HTERT RPE-1 (cell line): ENCODE measurements around the gene NT5DC1.
"Not testable (repeated sequence)": the region's sequence is repeated elsewhere in the genome, so short reads cannot be mapped to it uniquely, and the experiment has no call there.

Experiments used
- in situ Hi-C: fragments of 300-500 bp; cut with MboI; formaldehyde crosslinking; loops from 4 replicates; pipeline ENCODE4 v1.14.3; 2020; ENCODE audit warnings: low sequenced_read_pairs

Gene NT5DC1

DNA sequence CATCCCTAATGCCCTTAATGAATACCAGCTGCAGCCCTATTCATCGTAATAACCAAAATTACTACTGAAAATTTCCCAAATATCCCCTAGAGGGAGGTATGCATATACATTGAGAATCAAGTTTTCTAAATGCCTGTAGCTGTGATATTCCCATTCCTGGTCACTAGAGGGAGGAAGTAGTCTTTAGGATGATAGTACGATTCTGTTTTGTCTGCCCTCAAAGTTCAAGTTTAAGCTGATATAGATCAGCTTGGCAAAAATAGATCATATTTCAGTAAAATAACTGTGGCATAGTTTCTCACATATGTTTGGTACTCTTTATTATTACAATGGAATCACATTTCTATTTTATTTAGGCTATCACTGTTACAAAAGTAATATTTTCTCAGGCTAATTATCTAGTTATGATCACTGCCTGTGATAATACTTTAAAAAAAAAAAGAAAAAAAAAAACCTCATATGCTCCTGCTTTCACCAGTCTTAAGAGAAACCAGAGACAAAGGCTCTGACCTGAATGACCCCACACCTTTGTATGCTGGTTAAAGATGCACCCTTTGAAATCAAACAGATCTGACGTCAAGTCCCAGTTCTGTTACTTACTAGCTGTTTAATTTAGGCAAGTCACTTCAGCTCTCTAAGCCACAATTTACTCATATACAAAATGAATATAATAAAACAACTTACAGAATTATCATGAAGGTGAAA lies 168.1 kb downstream of the NT5DC1 start:
- in situ Hi-C loops, result no loop called here

GRCh38 chr6:116271149-116271708 lies 170.6 kb downstream of the NT5DC1 start:
- in situ Hi-C loops, result no loop called here

GRCh38 chr6:116277124-116277523 lies 176.5 kb downstream of the NT5DC1 start:
- in situ Hi-C loops, result no loop called here

GRCh38 chr6:116278481-116278829 lies 177.8 kb downstream of the NT5DC1 start:
- in situ Hi-C loops, result no loop called here

DNA sequence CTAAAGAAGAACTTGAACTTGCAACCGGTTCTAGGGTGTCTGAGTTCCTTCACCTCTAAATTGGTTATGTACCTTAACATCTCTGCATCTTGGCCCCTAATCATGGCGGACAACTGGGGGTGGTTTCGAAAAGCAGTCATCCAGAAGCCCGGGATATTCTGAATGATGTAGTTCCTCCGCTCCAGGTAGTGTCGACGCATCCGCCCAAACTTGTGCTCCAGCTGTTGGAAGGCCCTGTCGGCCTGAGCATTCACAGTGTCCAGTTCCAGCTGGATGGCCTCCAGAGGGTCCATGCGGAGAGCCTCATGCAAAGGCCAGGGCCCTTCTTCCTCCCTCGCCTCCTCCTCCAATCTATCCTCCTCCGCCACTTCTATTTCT lies 178.2 kb downstream of the NT5DC1 start:
- in situ Hi-C loops, result no loop called here

DNA sequence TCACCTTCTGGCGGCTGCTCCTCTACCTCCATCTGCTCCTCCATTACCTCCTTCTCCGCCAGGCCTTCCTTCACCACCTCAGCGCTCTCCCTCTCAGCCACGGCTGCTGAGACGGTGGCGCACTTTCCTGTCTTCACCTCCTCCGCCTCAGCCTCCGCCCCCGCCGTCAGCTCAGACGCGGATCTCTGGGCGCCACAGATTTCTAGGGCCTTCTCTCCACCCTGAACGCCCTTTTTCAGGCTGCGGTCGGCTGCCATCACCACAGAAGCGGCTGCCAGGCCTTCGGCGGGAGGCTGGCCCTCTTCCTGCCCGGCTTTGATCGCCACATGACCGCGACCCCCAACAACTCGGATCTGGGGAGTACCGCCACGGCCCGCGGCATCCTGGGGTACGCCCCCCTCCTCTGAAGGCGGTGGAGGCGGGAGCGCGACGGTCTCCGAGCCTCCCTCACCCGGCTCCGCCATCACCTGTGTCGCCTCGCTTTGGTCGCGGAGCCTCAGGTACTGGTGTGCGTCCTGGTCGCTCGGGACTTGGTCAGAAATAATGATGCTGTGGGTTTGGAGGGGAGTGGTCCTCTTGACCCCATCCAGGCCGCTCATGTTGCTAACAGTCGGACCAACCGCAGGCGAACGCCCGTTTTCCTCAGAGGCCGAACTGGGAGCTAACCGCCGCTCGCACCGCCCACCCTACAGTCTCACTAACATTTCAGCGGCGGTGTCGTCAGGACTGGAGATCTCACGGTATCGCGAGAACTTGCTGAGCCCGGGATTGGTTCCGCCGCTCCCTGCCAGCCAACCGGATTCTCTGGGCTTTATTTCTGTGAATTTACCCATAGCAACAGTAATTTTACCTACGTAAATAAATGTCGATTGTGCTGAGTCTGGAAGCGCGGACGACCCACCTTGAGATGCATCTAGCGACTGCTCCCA lies 178.8 kb downstream of the NT5DC1 start, which contains the start of gene TSPYL1:
TSPYL1 (minus strand) TSS at position 699 of the 929 bp plus-strand sequence; CDS start at position 599, 100 bp downstream.
- in situ Hi-C loops, result no loop called here

- in situ Hi-C loops, result no loop called here
Observed at GRCh38 chr6:116280161-116280932, 179.7 kb downstream of the NT5DC1 start.

- in situ Hi-C loops, result no loop called here
Observed at GRCh38 chr6:116280933-116281316, 180.3 kb downstream of the NT5DC1 start.

GRCh38 chr6:116282698-116283097 lies 182.0 kb downstream of the NT5DC1 start:
- in situ Hi-C loops, result no loop called here

DNA sequence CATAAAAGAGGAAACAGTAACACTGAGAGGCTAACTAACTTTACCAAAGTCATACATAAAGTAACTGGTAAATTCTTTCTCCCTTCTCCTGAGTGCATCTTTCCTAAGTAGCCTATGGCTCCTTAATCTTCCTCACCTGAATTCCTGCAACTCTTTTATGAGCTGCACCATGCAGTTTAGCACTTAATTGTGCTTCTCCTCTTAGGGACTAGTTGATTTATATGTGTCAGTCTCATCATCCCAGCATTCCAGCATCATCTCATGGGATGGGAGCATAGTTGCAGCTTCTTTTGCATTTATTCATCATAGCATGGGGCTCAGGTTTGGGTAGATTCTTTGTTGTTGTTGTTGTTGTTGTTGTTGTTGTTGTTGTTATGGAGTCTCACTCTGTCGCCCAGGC lies 182.5 kb downstream of the NT5DC1 start:
- in situ Hi-C loops, result no loop called here

GRCh38 chr6:116284984-116285383 lies 184.3 kb downstream of the NT5DC1 start:
- in situ Hi-C loops, result not testable (repeated sequence)

- in situ Hi-C loops, result no loop called here
Observed at GRCh38 chr6:116286773-116287358, 186.2 kb downstream of the NT5DC1 start.

GRCh38 chr6:116287689-116288282 lies 187.1 kb downstream of the NT5DC1 start:
- in situ Hi-C loops, result no loop called here

GRCh38 chr6:116289876-116290275 lies 189.2 kb downstream of the NT5DC1 start:
- in situ Hi-C loops, result no loop called here

DNA sequence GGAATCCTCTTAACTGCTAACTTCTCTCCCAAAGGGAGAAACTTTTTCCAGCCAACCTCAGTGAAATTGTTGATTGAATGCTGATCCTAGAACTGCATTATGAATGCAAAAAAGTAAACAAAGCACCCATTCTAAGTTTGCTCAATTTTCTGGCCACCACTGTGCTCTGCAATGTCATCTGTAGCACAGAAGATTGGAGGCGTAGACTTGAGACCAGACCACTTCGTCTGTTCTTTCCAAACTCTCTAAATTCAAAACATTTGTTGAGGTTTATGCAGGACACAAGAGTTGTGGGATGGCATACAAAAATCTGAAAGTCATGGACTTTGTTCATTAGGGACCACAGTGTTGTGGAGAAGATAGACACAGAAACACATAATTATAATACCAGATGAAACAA lies 190.1 kb downstream of the NT5DC1 start:
- in situ Hi-C loops, result no loop called here

DNA sequence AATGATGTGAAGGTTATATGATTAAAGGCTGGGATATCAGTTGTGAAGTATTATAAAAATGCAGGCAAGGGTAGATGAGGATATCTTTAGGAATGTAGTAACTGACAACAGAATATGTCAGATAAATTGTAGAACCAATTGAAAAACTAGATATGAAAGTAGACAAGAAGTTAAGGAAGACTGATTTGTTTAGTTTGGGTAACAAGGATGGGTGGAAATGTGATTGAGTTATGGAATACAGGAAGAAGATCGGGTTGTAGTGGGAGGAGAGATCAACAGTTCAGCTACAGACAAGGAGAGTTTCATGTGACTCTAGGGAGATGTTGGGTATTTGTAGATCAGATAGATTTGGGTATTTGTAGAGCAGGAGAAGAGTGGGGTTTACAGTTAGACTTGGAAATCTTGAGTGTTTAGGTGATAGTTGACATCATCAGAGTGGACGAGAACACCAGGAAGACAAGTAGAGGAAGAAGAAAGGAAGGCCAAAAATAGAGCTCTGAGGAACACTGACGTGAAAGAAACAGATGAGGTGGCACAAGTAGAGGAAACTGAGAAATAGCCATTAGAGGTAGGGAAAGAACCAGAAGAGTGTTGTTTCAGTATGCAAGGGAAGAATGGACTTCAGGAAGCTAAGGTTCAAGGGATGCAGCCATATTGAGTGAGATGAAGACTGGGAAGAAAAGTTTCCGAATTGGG lies 191.2 kb downstream of the NT5DC1 start:
- in situ Hi-C loops, result no loop called here

DNA sequence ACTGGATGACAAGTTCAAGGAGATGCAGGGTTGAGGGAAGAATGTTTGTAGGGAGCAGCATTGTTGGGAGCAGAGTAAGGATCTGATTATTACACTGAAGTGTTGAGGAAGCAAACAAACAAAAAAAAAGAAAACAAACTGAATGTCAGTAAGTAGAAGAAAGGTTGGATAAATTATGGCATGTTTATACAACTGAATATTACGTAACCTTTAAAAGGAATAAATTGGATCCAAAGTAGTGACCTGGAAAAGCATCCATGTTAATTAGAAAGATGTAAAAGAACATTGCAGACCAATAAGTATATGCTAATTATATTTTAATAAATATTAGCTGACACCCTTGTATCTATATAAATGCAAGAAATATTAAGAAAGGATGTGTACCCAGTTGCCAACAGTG lies 191.9 kb downstream of the NT5DC1 start:
- in situ Hi-C loops, result no loop called here

- in situ Hi-C loops, result no loop called here
Observed at GRCh38 chr6:116298273-116298672, 197.6 kb downstream of the NT5DC1 start.

DNA sequence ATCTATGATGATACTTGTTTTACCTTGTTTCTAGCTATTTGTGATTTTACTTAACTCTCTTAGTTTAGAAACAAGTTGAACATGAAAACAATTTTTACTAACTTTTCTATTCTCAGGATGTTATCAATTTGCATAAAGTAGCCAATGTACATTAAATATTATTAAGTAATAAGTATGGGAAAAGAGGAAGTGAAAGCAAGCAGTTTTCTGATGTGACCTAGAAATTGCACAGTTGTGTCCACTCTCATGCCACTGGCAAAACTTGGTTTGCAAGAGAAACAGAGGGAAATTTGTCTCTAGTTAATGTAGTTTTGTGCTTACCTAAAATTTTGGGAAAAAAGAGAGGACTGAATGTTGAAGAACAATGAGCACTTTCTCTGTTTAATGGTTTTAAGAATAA lies 198.3 kb downstream of the NT5DC1 start:
- in situ Hi-C loops, result no loop called here
